ENCODE measurements around the gene SYNGR2. TPM values are rescaled to one million over a fixed set of nuclear protein-coding genes. Genes with fewer than 3 reads are reported as not detected.

Gene SYNGR2
- total and polyA plus RNA-seq, 5 donors = 81.9 to 92.2 (median 84.7) TPM

GRCh38 chr17:78130090-78130436 lies 38.3 kb upstream of the SYNGR2 start:
- Histone ChIP-seq H3K4me3 (ENCODE audit: low read length) (no peak overlapping the region), H3K27me3 (ENCODE audit: control insufficient read depth, insufficient read depth) (no peaks in the 10 kb centered on the region), H3K9me3 (ENCODE audit: control insufficient read depth, low read length) (no peaks in the 10 kb centered on the region), H3K27ac (ENCODE audit: low read length) (no peak overlapping the region), H3K4me1 (ENCODE audit: control insufficient read depth, insufficient read depth, low read length) (peaks cover 4% of the 10 kb centered on the region)
- DNase-seq = no peak
- 45% methylated on average over 5 of the region's 5 CpGs for WGBS
- intact Hi-C loops (cut with DNase I) = loop anchor here in 1 of 4 donors (5.0 kb wide), 1 partner anchor 42 kb away; no protein-coding TSS in a partner anchor
- ATAC-seq = no peak

GRCh38 chr17:78130437-78131101 lies 37.8 kb upstream of the SYNGR2 start, which contains the start of gene TMC8:
TMC8 (plus strand) TSS chr17:78130771; CDS start chr17:78131589, 818 bp downstream.
- Histone ChIP-seq H3K27ac (ENCODE audit: low read length) (no peak within 1 kb of the TSS), H3K9me3 (ENCODE audit: control insufficient read depth, low read length) (no peaks in the 10 kb centered on the region), H3K4me1 (ENCODE audit: control insufficient read depth, insufficient read depth, low read length) (peaks cover 4% of the 10 kb centered on the region), H3K27me3 (ENCODE audit: control insufficient read depth, insufficient read depth) (no peaks in the 10 kb centered on the region), H3K4me3 (ENCODE audit: low read length) (peak within 1 kb of the TSS; percentile 7)
- peak in 1 of 2 donors; percentile 1 for ATAC-seq
- 70% methylated on average over 10 of the region's 10 CpGs for WGBS
- intact Hi-C loops (cut with DNase I) = loop anchor here in 1 of 4 donors (5.0 kb wide), 1 partner anchor 42 kb away; no protein-coding TSS in a partner anchor
- DNase-seq = peak in 2 of 3 donors; percentile 70 to 78

- H3K9me3 ChIP-seq (ENCODE audit: control insufficient read depth, low read length) = no peaks in the 10 kb centered on the region
- intact Hi-C loops (cut with DNase I) = loop anchor here in 1 of 4 donors (5.0 kb wide), 1 partner anchor 41 kb away; no protein-coding TSS in a partner anchor
- no peak overlapping the region for H3K27ac ChIP-seq (ENCODE audit: low read length)
- no peaks in the 10 kb centered on the region for H3K27me3 ChIP-seq (ENCODE audit: control insufficient read depth, insufficient read depth)
- DNase-seq (peak in 2 of 3 donors; percentile 63 to 75), ATAC-seq (no peak)
- H3K4me1 ChIP-seq (ENCODE audit: control insufficient read depth, insufficient read depth, low read length) = peaks cover 2% of the 10 kb centered on the region
- WGBS = 26% methylated on average over 74 of the region's 74 CpGs
- H3K4me3 ChIP-seq (ENCODE audit: low read length) = peak overlapping the region; percentile 7
Observed at GRCh38 chr17:78131172-78132083, 37.0 kb upstream of the SYNGR2 start.

- H3K27ac ChIP-seq (ENCODE audit: low read length) = no peak overlapping the region
- H3K9me3 ChIP-seq (ENCODE audit: control insufficient read depth, low read length) = no peaks in the 10 kb centered on the region
- H3K4me3 ChIP-seq (ENCODE audit: low read length) = peak overlapping the region; percentile 7
- no peaks in the 10 kb centered on the region for H3K4me1 ChIP-seq (ENCODE audit: control insufficient read depth, insufficient read depth, low read length)
- 38% methylated on average over 38 of the region's 38 CpGs for WGBS
- ATAC-seq (no peak), DNase-seq (peak in 2 of 3 donors; percentile 73 to 79)
- intact Hi-C loops (cut with DNase I) = loop anchor here in 1 of 4 donors (5.0 kb wide), 1 partner anchor 40 kb away; no protein-coding TSS in a partner anchor
- no peaks in the 10 kb centered on the region for H3K27me3 ChIP-seq (ENCODE audit: control insufficient read depth, insufficient read depth)
Observed at GRCh38 chr17:78132084-78132676, 36.2 kb upstream of the SYNGR2 start.

- intact Hi-C loops (cut with DNase I) = loop anchor here in 1 of 4 donors (5.0 kb wide), 1 partner anchor 40 kb away; no protein-coding TSS in a partner anchor
- Histone ChIP-seq H3K4me1 (ENCODE audit: control insufficient read depth, insufficient read depth, low read length) (no peaks in the 10 kb centered on the region), H3K27me3 (ENCODE audit: control insufficient read depth, insufficient read depth) (no peaks in the 10 kb centered on the region), H3K4me3 (ENCODE audit: low read length) (no peak overlapping the region), H3K9me3 (ENCODE audit: control insufficient read depth, low read length) (no peaks in the 10 kb centered on the region), H3K27ac (ENCODE audit: low read length) (no peak overlapping the region)
- no peak for DNase-seq
- 86% methylated on average over 9 of the region's 9 CpGs for WGBS
- no peak for ATAC-seq
Observed at GRCh38 chr17:78132767-78133178, 35.6 kb upstream of the SYNGR2 start.

- ATAC-seq (no peak), DNase-seq (peak in 1 of 3 donors; percentile 53)
- Histone ChIP-seq H3K27ac (ENCODE audit: low read length) (no peak overlapping the region), H3K4me1 (ENCODE audit: control insufficient read depth, insufficient read depth, low read length) (no peaks in the 10 kb centered on the region), H3K4me3 (ENCODE audit: low read length) (no peak overlapping the region), H3K9me3 (ENCODE audit: control insufficient read depth, low read length) (no peaks in the 10 kb centered on the region), H3K27me3 (ENCODE audit: control insufficient read depth, insufficient read depth) (no peaks in the 10 kb centered on the region)
- 80% methylated on average over 30 of the region's 30 CpGs for WGBS
- intact Hi-C loops (cut with DNase I) = loop anchor here in 1 of 4 donors (5.0 kb wide), 1 partner anchor 39 kb away; no protein-coding TSS in a partner anchor
Observed at GRCh38 chr17:78133179-78133951, 35.0 kb upstream of the SYNGR2 start.

GRCh38 chr17:78133971-78134898 lies 34.1 kb upstream of the SYNGR2 start:
- WGBS = 57% methylated on average over 39 of the region's 39 CpGs
- Histone ChIP-seq H3K27ac (ENCODE audit: low read length) (no peak overlapping the region), H3K4me1 (ENCODE audit: control insufficient read depth, insufficient read depth, low read length) (no peaks in the 10 kb centered on the region), H3K9me3 (ENCODE audit: control insufficient read depth, low read length) (no peaks in the 10 kb centered on the region), H3K27me3 (ENCODE audit: control insufficient read depth, insufficient read depth) (no peaks in the 10 kb centered on the region), H3K4me3 (ENCODE audit: low read length) (no peak overlapping the region)
- DNase-seq (peak in 2 of 3 donors; percentile 74 to 77), ATAC-seq (no peak)
- intact Hi-C loops (cut with DNase I) = loop anchor here in 1 of 4 donors (5.0 kb wide), 1 partner anchor 38 kb away; no protein-coding TSS in a partner anchor

- no peaks in the 10 kb centered on the region for H3K9me3 ChIP-seq (ENCODE audit: control insufficient read depth, low read length)
- WGBS = 82% methylated on average over 9 of the region's 9 CpGs
- no peak overlapping the region for H3K27ac ChIP-seq (ENCODE audit: low read length)
- no peak overlapping the region for H3K4me3 ChIP-seq (ENCODE audit: low read length)
- ATAC-seq (no peak), DNase-seq (peak in 1 of 3 donors; percentile 50)
- no peaks in the 10 kb centered on the region for H3K27me3 ChIP-seq (ENCODE audit: control insufficient read depth, insufficient read depth)
- no peaks in the 10 kb centered on the region for H3K4me1 ChIP-seq (ENCODE audit: control insufficient read depth, insufficient read depth, low read length)
- intact Hi-C loops (cut with DNase I) = loop anchor here in 1 of 4 donors (5.0 kb wide), 1 partner anchor 37 kb away; no protein-coding TSS in a partner anchor
Observed at GRCh38 chr17:78134899-78135385, 33.4 kb upstream of the SYNGR2 start.

- no peak for DNase-seq
- WGBS = 91% methylated on average over 9 of the region's 9 CpGs
- ATAC-seq = no peak
Observed at GRCh38 chr17:78135858-78136500, 32.4 kb upstream of the SYNGR2 start.

More at GRCh38 chr17:78135858-78136500, 32.4 kb upstream of the SYNGR2 start:
- Histone ChIP-seq H3K27me3 (ENCODE audit: control insufficient read depth, insufficient read depth) (no peaks in the 10 kb centered on the region), H3K9me3 (ENCODE audit: control insufficient read depth, low read length) (no peaks in the 10 kb centered on the region), H3K27ac (ENCODE audit: low read length) (no peak overlapping the region), H3K4me3 (ENCODE audit: low read length) (no peak overlapping the region), H3K4me1 (ENCODE audit: control insufficient read depth, insufficient read depth, low read length) (no peaks in the 10 kb centered on the region)
- intact Hi-C loops (cut with DNase I) = no loop called here
